DND-41 (cell line): ENCODE data around the gene CHMP4B.
A peak's percentile ranks its signal among the peaks of the same experiment; 100 is the strongest.

ENCODE experiments used
- ATAC-seq: fragments of 200-7000 bp; cut with Tn5 transposase; 3 replicates; pipeline ENCODE4 v1.9.1; 2021; ENCODE audit warnings: low read depth; ENCODE audit not compliant: insufficient read depth
- DNase-seq: peaks from one replicate; pipeline ENCODE4 v3.0.0-alpha.2; 2020
- H2AFZ ChIP-seq: 2 replicates; pipeline ENCODE4 v1.6.0; 2012; ENCODE audit warnings: low read depth, low read length
- H3K27ac ChIP-seq: 2 replicates; pipeline ENCODE4 v1.5.1; 2012; ENCODE audit warnings: low read length, inconsistent platforms
- H3K27me3 ChIP-seq: fragments of 200-600 bp; sonication (generic); 2 replicates; pipeline ENCODE4 v1.6.0; 2012; ENCODE audit warnings: low read length, mild to moderate bottlenecking, inconsistent platforms; ENCODE audit not compliant: insufficient read depth, poor library complexity
- H3K36me3 ChIP-seq: 2 replicates; pipeline ENCODE4 v1.5.1; 2012; ENCODE audit warnings: low read length, inconsistent platforms; ENCODE audit not compliant: insufficient read depth
- H3K4me1 ChIP-seq: 2 replicates; pipeline ENCODE4 v1.5.1; 2012; ENCODE audit warnings: mild to moderate bottlenecking, low read length; ENCODE audit not compliant: insufficient read depth
- H3K4me2 ChIP-seq: 2 replicates; pipeline ENCODE4 v1.6.0; 2012; ENCODE audit warnings: mild to moderate bottlenecking, moderate library complexity, low read length, inconsistent platforms; ENCODE audit not compliant: insufficient read depth
- H3K4me3 ChIP-seq, 2 experiments: fragments of 200-600 bp in 1 of 2; shearing (Covaris generic) in 1 of 2; 2 replicates each; pipeline ENCODE4 v1.5.1; 2012 to 2016; ENCODE audit warnings: inconsistent platforms in 2 of 2, low read length in 2 of 2, mild to moderate bottlenecking in 2 of 2, low read depth in 1 of 2, moderate library complexity in 1 of 2
- H3K79me2 ChIP-seq: 2 replicates; pipeline ENCODE4 v1.6.0; 2012; ENCODE audit warnings: low read length, inconsistent platforms; ENCODE audit not compliant: insufficient read depth
- H3K9ac ChIP-seq: 2 replicates; pipeline ENCODE4 v1.6.0; 2012; ENCODE audit warnings: low read depth, mild to moderate bottlenecking, inconsistent platforms, low read length, moderate library complexity
- H3K9me3 ChIP-seq: 2 replicates; pipeline ENCODE4 v1.5.1; 2012; ENCODE audit warnings: low read length, moderate library complexity, mild to moderate bottlenecking, inconsistent platforms; ENCODE audit not compliant: insufficient read depth, severe bottlenecking
- H4K20me1 ChIP-seq: 2 replicates; pipeline ENCODE4 v1.6.0; 2012; ENCODE audit warnings: low read length; ENCODE audit not compliant: insufficient read depth
- CTCF ChIP-seq: IDR thresholded peaks from 2 replicates; pipeline ENCODE4 v1.5.1; 2012; ENCODE audit warnings: borderline replicate concordance, low read length, moderate library complexity, mild to moderate bottlenecking; ENCODE audit not compliant: poor library complexity, severe bottlenecking; ENCODE audit errors: extremely low read depth
- EZH2 ChIP-seq: IDR thresholded peaks from 3 replicates; pipeline ENCODE4 v1.6.1; 2012; ENCODE audit warnings: borderline replicate concordance, low read depth, mild to moderate bottlenecking, moderate library complexity, low read length, inconsistent platforms; ENCODE audit not compliant: severe bottlenecking

Gene CHMP4B

GRCh38 chr20:33858666-33859065, 47.5 kb downstream of the CHMP4B start:
- Histone ChIP-seq H3K4me2 (no peak overlapping the region), H3K36me3 (peaks cover 28% of the 10 kb centered on the region), H3K4me1 (peaks cover 7% of the 10 kb centered on the region), H3K9me3 (no peaks in the 10 kb centered on the region), H3K27me3 (no peaks in the 10 kb centered on the region), H3K4me3 (no peak overlapping the region), H3K27ac (no peak overlapping the region), H3K79me2 (no peaks in the 10 kb centered on the region), H3K9ac (no peak overlapping the region), H4K20me1 (peaks cover 13% of the 10 kb centered on the region), H2AFZ (no peak overlapping the region)
- no peak for ATAC-seq
- TF ChIP-seq EZH2 = no peak
- no peak for TF ChIP-seq CTCF
- no peak for DNase-seq

DNA sequence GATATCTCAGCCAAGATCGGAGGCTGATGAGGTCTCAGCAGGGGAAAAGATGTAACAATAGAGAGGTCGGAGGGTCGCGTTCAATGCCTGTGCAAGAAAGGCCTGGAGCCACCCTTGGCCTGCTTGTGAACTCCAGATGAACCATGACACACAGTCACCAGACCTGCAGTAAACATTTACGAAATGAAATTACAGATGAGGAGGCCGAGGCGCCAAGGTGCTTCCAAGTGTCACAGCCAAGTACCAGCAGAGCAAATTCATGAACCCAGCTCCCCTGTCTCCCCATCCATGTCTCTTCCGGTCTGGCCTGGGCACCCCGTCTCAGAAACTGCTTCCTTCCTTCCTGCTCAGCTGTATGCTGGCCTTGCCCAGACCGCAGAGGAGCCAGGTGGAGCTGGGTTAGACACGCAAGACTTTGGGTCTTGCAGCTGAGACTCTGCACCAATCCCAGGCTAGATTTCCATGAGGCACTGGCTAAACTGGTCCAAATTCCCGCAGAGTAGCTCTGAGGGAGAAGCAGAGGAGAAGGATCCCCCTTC, 48.1 kb downstream of the CHMP4B start:
- DNase-seq = peak; percentile 49
- no peaks in the 10 kb centered on the region for H3K79me2 ChIP-seq
- no peak overlapping the region for H3K9ac ChIP-seq
- no peak overlapping the region for H3K27ac ChIP-seq
- H2AFZ ChIP-seq = no peak overlapping the region
- no peak for TF ChIP-seq CTCF
- no peak for TF ChIP-seq EZH2
- H3K4me3 ChIP-seq = no peak overlapping the region
- peaks cover 22% of the 10 kb centered on the region for H3K36me3 ChIP-seq
- no peaks in the 10 kb centered on the region for H3K9me3 ChIP-seq
- peaks cover 7% of the 10 kb centered on the region for H3K4me1 ChIP-seq
- H4K20me1 ChIP-seq = peaks cover 13% of the 10 kb centered on the region
- H3K27me3 ChIP-seq = no peaks in the 10 kb centered on the region
- ATAC-seq = peak; percentile 58; the same call in 2 of the 3 replicates
- no peak overlapping the region for H3K4me2 ChIP-seq

GRCh38 chr20:33859751-33860150, 48.6 kb downstream of the CHMP4B start:
- Histone ChIP-seq H2AFZ (no peak overlapping the region), H3K9me3 (no peaks in the 10 kb centered on the region), H3K4me2 (no peak overlapping the region), H4K20me1 (peaks cover 13% of the 10 kb centered on the region), H3K27ac (no peak overlapping the region), H3K4me3 (no peak overlapping the region), H3K9ac (no peak overlapping the region), H3K79me2 (no peaks in the 10 kb centered on the region), H3K4me1 (peaks cover 7% of the 10 kb centered on the region), H3K27me3 (no peaks in the 10 kb centered on the region), H3K36me3 (peaks cover 17% of the 10 kb centered on the region)
- TF ChIP-seq EZH2 (no peak), CTCF (no peak)
- DNase-seq (no peak), ATAC-seq (no peak)

DNA sequence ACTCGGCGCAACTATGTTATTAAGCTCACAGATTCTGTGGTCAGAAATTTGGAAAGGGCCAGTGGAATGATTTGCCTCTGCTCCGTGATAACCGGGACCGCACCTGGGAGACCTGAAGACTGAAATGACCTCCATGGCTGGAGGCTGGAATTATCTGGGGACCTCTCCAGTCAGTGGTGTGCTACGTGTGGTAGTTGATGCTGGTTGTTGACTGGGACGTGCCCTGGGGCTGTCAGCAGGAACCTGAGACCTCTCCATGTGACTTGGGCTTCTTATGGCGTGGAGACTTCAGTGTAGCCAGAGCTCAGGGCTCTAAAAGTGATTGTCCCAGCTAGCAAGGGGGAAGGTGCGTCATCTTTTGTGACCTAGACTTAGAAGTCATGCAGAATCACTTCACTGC, 50.3 kb downstream of the CHMP4B start:
- Histone ChIP-seq H3K27me3 (no peaks in the 10 kb centered on the region), H3K9ac (no peak overlapping the region), H4K20me1 (peaks cover 13% of the 10 kb centered on the region), H2AFZ (no peak overlapping the region), H3K79me2 (no peaks in the 10 kb centered on the region), H3K4me2 (no peak overlapping the region), H3K4me3 (no peak overlapping the region), H3K9me3 (no peaks in the 10 kb centered on the region), H3K36me3 (peaks cover 5% of the 10 kb centered on the region; the same call in 1 of the 2 replicates), H3K4me1 (peaks cover 7% of the 10 kb centered on the region), H3K27ac (no peak overlapping the region)
- no peak for DNase-seq
- ATAC-seq = no peak
- no peak for TF ChIP-seq CTCF
- TF ChIP-seq EZH2 = no peak
